Kidney (tissue), 14 donors: ENCODE measurements around the gene SYTL2. TPM values are rescaled to one million over a fixed set of nuclear protein-coding genes. Genes with fewer than 3 reads are reported as not detected.

Experiments
- DNase-seq, 5 donors: peaks; one replicate each; pipeline ENCODE4 v3.0.0-alpha.2; 2013 to 2020
- FAIRE-seq: peaks from 2 replicates; lab custom pipeline; 2012; peaks lifted over from hg19 to GRCh38; lab: Jason Lieb, UNC
- H3K27ac ChIP-seq, 2 donors: one replicate each; pipeline ENCODE4 v1.7.0; 2013; ENCODE audit warnings: low read depth in 2 of 2, low read length in 2 of 2, inconsistent platforms in 1 of 2
- H3K27me3 ChIP-seq: one replicate; pipeline ENCODE4 v1.7.1; 2013; ENCODE audit warnings: low read length, inconsistent platforms; ENCODE audit not compliant: control insufficient read depth, insufficient read depth
- H3K36me3 ChIP-seq, 3 donors: one replicate each; pipeline versions ENCODE4 v1.7.0 to v1.7.1; 2013; ENCODE audit warnings: low read length in 3 of 3, control low read depth in 1 of 3, inconsistent platforms in 1 of 3; ENCODE audit not compliant: insufficient read depth in 3 of 3, control insufficient read depth in 2 of 3
- H3K4me1 ChIP-seq, 3 donors: one replicate each; pipeline versions ENCODE4 v1.7.0 to v1.7.1; 2013; ENCODE audit warnings: low read length in 3 of 3, inconsistent platforms in 1 of 3, low read depth in 1 of 3; ENCODE audit not compliant: control insufficient read depth in 2 of 3, insufficient read depth in 2 of 3
- H3K4me3 ChIP-seq, 3 donors: one replicate each; pipeline versions ENCODE4 v1.7.0 to v1.8.1; 2013; ENCODE audit warnings: low read length in 3 of 3, control low read depth in 1 of 3, inconsistent platforms in 1 of 3
- H3K9ac ChIP-seq, 3 donors: one replicate each; pipeline versions ENCODE4 v1.7.0 to v1.7.1; 2013; ENCODE audit warnings: low read length in 3 of 3, control low read depth in 1 of 3, inconsistent platforms in 1 of 3
- H3K9me3 ChIP-seq, 3 donors: one replicate each; pipeline versions ENCODE4 v1.7.0 to v1.7.1; 2013; ENCODE audit warnings: low read length in 3 of 3, control low read depth in 1 of 3, inconsistent platforms in 1 of 3; ENCODE audit not compliant: control insufficient read depth in 2 of 3, insufficient read depth in 1 of 3
- intact Hi-C: fragments of 100-400 bp; cut with DNase I; formaldehyde crosslinking; loops from one replicate; pipeline ENCODE4 v1.11.1; 2022
- polyA plus RNA-seq: library from polyadenylated mRNA; stranded (reverse); fragments of 350-450 nt; fragmentation: Illumina TruSeq; extraction: RNeasy Lipid Tissue Mini Kit (QIAGEN cat#74804); gene quantifications from one replicate; pipeline ENCODE4 v1.2.3, GENCODE V29; 2014; ENCODE audit warnings: low read depth, low replicate concordance; ENCODE audit not compliant: insufficient read depth
- total RNA-seq: library from RNA; stranded (reverse); fragmentation: NEBNext Ultra II Directional; extraction: Animal tissue kit (Norgen Biotek cat#: 25700); gene quantifications from one replicate; pipeline ENCODE4 v1.2.1, GENCODE V29; 2021
- TF ChIP-seq, protein P1 (sequence below): IDR thresholded peaks from 3 replicates; pipeline ENCODE4 v1.5.1; 2012; ENCODE audit warnings: mild to moderate bottlenecking, moderate library complexity, borderline replicate concordance; ENCODE audit not compliant: insufficient read depth; ENCODE audit errors: extremely low read depth
- donor health status: control.
- donor health status: control.
- donor health status: control.
- donor health status: control.
- donor health status: control.
- donor health status: DM: yes; HTN: yes; CAD: no.
- donor health status: Normal renal cell carcinoma (clear cell type).

SYTL2 gene
- total and polyA plus RNA-seq, 2 donors from 2014 or later: 19.8 to 187 TPM

- intact Hi-C loops: no loop called here
- DNase-seq: peak; percentile 81 to 97 (median 88)
- TF ChIP-seq, protein P1, sequence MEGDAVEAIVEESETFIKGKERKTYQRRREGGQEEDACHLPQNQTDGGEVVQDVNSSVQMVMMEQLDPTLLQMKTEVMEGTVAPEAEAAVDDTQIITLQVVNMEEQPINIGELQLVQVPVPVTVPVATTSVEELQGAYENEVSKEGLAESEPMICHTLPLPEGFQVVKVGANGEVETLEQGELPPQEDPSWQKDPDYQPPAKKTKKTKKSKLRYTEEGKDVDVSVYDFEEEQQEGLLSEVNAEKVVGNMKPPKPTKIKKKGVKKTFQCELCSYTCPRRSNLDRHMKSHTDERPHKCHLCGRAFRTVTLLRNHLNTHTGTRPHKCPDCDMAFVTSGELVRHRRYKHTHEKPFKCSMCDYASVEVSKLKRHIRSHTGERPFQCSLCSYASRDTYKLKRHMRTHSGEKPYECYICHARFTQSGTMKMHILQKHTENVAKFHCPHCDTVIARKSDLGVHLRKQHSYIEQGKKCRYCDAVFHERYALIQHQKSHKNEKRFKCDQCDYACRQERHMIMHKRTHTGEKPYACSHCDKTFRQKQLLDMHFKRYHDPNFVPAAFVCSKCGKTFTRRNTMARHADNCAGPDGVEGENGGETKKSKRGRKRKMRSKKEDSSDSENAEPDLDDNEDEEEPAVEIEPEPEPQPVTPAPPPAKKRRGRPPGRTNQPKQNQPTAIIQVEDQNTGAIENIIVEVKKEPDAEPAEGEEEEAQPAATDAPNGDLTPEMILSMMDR: no peak
Measured at GRCh38 chr11:85685820-85686459, 125.0 kb downstream of the SYTL2 start, which contains the start of gene CCDC89. CCDC89 (minus strand) TSS chr11:85686195; CDS start chr11:85686130, 65 bp downstream.

GRCh38 chr11:85685125-85685819 is 125.7 kb downstream of the SYTL2 start:
- Histone ChIP-seq H3K4me1 (peaks cover 0 to 17% (median 0%) of the 10 kb centered on the region in 3 donors), H3K9ac (peak overlapping the region in 2 of 3 donors; percentile 27 to 74), H3K27me3 (no peaks in the 10 kb centered on the region), H3K27ac (peak overlapping the region in 1 of 2 donors; percentile 51), H3K9me3 (no peaks in the 10 kb centered on the region), H3K36me3 (peaks cover 0 to under 1% (median 0%) of the 10 kb centered on the region in 3 donors), H3K4me3 (peak overlapping the region; percentile 51 to 70 (median 64))
- DNase-seq: peak; percentile 61 to 92 (median 68)
- TF ChIP-seq, protein P1: no peak
- no peak for FAIRE-seq
- intact Hi-C loops: no loop called here

More at GRCh38 chr11:85685820-85686459, 125.0 kb downstream of the SYTL2 start, which contains the start of gene CCDC89:
- Histone ChIP-seq H3K27ac (peak within 1 kb of the TSS in 1 of 2 donors; percentile 51), H3K27me3 (no peaks in the 10 kb centered on the region), H3K9me3 (no peaks in the 10 kb centered on the region), H3K9ac (peak within 1 kb of the TSS in 2 of 3 donors; percentile 27 to 74), H3K4me3 (peak within 1 kb of the TSS; percentile 51 to 70 (median 64)), H3K4me1 (peaks cover 0 to 15% (median 0%) of the 10 kb centered on the region in 3 donors), H3K36me3 (peaks cover 0 to 4% (median 0%) of the 10 kb centered on the region in 3 donors)
- peak; percentile 76 for FAIRE-seq

GRCh38 chr11:85682330-85683305 is 128.3 kb downstream of the SYTL2 start:
- no peak for FAIRE-seq
- DNase-seq: peak; percentile 81 to 91 (median 87)
- Histone ChIP-seq H3K9ac (peak overlapping the region; percentile 55 to 81 (median 58)), H3K36me3 (no peaks in the 10 kb centered on the region), H3K4me1 (peaks cover 0 to 17% (median 0%) of the 10 kb centered on the region in 3 donors), H3K4me3 (peak overlapping the region; percentile 73 to 87 (median 75)), H3K27me3 (no peaks in the 10 kb centered on the region), H3K9me3 (no peaks in the 10 kb centered on the region), H3K27ac (no peak overlapping the region)
- TF ChIP-seq, protein P1: no peak
- intact Hi-C loops: no loop called here
